ENCODE measurements around the gene RTN3.

The RTN3 gene

DNA sequence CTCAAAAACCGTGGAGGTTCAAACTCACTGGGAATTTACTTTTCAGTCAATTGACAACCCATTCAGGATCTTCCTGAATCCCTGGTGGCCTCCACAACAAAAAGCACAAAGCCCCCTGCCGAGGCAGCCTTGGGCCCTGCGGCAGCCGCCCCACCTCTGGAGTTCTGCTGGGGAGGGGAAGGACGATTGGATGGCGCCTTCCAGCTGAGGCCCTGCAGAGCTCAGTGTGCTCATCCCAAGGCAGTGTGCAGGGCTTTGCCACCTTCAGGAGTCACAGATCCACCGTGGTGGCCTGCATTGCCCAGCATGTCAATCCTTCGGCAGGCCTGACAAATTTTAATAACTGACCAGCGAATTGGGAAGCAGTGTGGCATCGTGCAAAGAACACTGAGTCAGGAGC lies 79.9 kb downstream of the RTN3 start:
- H3K4me3 ChIP-seq (ENCODE audit: control insufficient read depth, low read depth, low read length): no peak overlapping the region
- no peak for DNase-seq (ENCODE audit: low read depth)
- TF ChIP-seq, protein P1, sequence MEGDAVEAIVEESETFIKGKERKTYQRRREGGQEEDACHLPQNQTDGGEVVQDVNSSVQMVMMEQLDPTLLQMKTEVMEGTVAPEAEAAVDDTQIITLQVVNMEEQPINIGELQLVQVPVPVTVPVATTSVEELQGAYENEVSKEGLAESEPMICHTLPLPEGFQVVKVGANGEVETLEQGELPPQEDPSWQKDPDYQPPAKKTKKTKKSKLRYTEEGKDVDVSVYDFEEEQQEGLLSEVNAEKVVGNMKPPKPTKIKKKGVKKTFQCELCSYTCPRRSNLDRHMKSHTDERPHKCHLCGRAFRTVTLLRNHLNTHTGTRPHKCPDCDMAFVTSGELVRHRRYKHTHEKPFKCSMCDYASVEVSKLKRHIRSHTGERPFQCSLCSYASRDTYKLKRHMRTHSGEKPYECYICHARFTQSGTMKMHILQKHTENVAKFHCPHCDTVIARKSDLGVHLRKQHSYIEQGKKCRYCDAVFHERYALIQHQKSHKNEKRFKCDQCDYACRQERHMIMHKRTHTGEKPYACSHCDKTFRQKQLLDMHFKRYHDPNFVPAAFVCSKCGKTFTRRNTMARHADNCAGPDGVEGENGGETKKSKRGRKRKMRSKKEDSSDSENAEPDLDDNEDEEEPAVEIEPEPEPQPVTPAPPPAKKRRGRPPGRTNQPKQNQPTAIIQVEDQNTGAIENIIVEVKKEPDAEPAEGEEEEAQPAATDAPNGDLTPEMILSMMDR (IDR thresholded peaks at IDR 0.05; ENCODE audit: control insufficient read depth, insufficient read depth, low read depth, low read length, missing control alignments): no peak

DNA sequence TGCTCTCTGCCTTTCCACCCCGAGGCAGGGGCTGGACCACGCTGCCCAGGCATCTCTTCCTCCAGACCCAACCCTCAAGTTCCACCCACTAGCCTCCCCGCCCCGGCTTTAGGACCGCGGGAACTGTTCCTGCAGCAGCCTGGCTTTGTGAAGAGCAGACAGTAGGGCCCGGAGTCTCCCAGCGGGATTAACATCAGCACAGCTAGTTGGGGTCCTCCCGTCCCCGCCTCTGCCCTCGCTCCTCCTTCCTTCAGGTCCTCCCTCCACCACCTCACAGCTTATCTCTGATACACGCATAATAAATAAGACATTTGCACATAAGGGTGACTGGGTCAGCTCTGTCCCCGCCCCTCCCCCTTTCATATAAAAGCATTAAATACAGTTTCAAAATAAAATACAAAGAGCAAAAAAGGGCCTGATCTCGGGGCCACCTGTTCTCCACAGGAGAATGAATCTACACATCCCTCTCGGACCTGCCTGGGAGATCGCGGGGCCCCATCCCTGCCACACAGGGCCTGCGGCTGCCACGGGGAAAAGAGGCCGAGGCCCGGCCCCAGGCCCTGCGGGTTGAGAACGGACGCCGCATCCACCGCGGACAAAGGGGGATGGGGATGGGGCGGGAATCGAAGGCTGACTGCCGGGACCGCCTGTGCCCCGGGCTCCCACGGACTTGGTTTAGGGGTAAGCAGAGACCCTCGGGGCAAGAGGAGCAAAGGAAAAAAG lies 80.8 kb downstream of the RTN3 start:
- no peak overlapping the region for H3K4me3 ChIP-seq (ENCODE audit: control insufficient read depth, low read depth, low read length)
- no peak for DNase-seq (ENCODE audit: low read depth)
- TF ChIP-seq, protein P1 (IDR thresholded peaks at IDR 0.05; ENCODE audit: control insufficient read depth, insufficient read depth, low read depth, low read length, missing control alignments): no peak

DNA sequence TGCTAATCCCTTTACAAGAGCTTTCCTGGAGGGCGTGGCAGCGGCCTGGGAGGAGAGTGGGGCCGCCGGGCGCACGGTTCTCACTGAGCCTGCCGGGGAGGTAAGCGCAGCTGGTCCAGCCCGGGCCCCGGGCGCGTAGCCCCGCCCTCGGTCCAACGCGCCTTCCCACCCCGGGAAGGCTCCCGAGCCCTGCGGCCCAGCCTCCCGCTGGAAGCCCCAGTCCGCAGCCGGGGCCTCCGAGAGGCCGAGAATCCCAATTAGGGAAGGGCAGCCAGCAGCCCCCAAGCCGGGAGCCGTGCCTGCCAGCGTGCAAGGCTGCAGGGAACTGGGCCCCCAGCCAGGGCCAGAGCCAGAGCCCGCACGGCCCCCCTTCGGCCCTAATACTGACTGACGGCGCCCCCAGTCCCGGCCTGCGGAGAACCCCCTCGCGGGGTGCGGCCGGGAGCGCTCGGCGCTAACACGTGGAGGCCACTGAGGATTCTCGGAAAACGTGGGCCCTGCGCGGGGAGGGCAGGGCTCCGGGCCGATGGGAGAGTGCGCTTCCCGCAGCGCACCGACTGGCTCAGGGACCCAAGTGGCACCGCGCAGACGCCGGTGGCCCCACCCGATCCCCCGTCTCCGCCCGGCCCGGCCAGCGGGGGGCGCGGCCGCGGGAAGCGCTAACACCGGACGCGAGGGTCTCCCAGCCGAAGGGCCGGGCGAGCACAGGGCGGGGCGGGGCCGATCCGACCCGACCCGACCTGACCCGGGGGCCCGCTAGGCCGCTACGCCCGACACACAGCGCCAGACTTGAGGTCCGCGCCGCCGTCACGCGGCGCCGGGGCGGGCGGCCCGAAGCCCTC lies 81.6 kb downstream of the RTN3 start:
- no peak for DNase-seq (ENCODE audit: low read depth)

DNA sequence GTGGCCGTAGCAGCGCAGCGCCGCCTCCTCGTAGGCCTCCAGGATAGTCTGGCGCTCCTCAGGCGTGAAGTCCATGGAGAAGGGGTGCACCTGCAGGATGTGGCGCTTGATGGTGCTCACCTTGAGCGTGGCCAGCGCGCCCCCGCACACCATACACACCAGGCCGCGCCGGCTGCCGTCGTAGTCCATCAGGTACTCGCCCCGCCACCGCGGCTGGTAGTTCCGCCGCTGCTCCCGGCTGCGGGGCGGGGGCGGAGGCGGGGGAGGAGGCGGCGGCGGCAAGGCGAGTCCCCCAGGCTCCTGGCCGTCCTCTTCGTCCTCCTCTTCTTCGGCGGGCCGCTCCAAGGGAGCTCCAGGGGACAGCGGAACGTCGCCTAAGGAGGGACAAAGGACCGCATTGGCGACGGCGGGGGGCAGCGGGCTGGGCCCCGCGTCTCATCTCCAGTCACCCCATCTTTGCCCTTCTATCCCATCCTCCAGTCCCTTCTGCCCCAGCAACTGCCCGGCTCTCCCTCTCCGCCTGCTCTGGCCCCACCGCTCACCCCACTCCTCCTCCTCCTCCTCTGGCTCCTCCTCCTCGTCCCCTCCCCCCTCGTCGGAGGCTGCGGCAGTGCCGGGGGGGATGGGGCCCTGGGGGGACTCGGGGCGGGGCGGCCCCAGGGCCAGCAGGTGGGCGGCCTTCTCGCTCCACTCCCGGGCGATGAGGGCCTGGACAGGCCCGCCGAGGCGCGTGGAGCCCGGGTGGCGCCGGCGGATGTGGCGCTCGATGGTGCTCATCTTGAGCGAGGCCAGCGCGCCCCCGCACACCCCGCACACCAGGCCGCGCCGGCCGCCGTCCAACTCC lies 82.4 kb downstream of the RTN3 start:
- TF ChIP-seq, protein P1 (IDR thresholded peaks at IDR 0.05; ENCODE audit: control insufficient read depth, insufficient read depth, low read depth, low read length, missing control alignments): no peak
- DNase-seq (ENCODE audit: low read depth): no peak
- no peak overlapping the region for H3K4me3 ChIP-seq (ENCODE audit: control insufficient read depth, low read depth, low read length)

More for the DNA sequence above, 81.6 kb downstream of the RTN3 start:
- TF ChIP-seq, protein P1 (IDR thresholded peaks at IDR 0.05; ENCODE audit: control insufficient read depth, insufficient read depth, low read depth, low read length, missing control alignments): no peak
- H3K4me3 ChIP-seq (ENCODE audit: control insufficient read depth, low read depth, low read length): no peak overlapping the region

DNA sequence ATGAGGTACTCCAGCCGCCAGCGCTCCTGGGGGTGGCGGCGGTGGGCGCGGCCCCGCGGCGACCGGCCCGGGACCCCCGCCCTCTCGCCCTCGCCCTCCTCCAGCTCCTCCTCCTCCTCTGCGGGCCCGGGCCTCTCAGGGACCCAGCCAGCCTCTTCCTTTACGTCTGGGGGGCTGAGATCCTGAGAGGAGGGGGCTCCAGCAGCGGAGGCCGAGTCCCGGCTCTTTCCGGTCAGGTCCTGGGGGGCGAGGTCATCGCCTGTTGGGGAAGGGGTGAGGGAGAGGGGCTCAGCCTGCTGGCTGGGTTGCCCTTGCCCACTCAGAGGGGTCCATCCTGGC lies 83.0 kb downstream of the RTN3 start:
- no peak for DNase-seq (ENCODE audit: low read depth)
- TF ChIP-seq, protein P1 (IDR thresholded peaks at IDR 0.05; ENCODE audit: control insufficient read depth, insufficient read depth, low read depth, low read length, missing control alignments): no peak
- H3K4me3 ChIP-seq (ENCODE audit: control insufficient read depth, low read depth, low read length): no peak overlapping the region
